ENCODE results near the gene GATAD2A. TPM values are rescaled to one million over a fixed set of nuclear protein-coding genes. Genes with fewer than 3 reads are reported as not detected.

Gene GATAD2A
- total and polyA plus RNA-seq, 2 of the 8 experiments (the other 6 are each of a cell fraction or from before 2014, with no cell fraction given): 38.4 to 205 TPM

- 84% methylated on average over 9 of the region's 9 CpGs; no CpG with 5 or more reads in 1 of the 2 experiments for WGBS, 2 experiments (ENCODE audit: extremely low coverage in 1 of 2, insufficient coverage in 1 of 2, insufficient read length in 1 of 2, insufficient replicate concordance in 2 of 2, low coverage in 1 of 2, low lambda C conversion rate in 2 of 2, missing lambda C conversion rate in 1 of 2)
- H3K23ac ChIP-seq (ENCODE audit: insufficient read length): no peak overlapping the region
- no peak overlapping the region for H3K4me2 ChIP-seq (ENCODE audit: insufficient read depth in 1 of 2, low read depth in 2 of 2, low read length in 2 of 2)
- H4K8ac ChIP-seq (ENCODE audit: extremely low read depth, insufficient read depth, low read length): no peak overlapping the region
- no peak for TF ChIP-seq EP300 (IDR thresholded peaks at IDR 0.05; ENCODE audit: borderline replicate concordance in 1 of 2, low read depth in 2 of 2, low read length in 2 of 2)
- no peak for TF ChIP-seq SIRT6 (IDR thresholded peaks at IDR 0.05; ENCODE audit: low read length)
- no peak for TF ChIP-seq SP4 (IDR thresholded peaks at IDR 0.05; ENCODE audit: low read length)
- no peak for TF ChIP-seq RBBP5 (IDR thresholded peaks at IDR 0.05; ENCODE audit: borderline replicate concordance, low read depth, low read length)
- no peak for TF ChIP-seq SIN3A (conservative IDR thresholded peaks at IDR 0.05 in 1 of 2, IDR thresholded peaks at IDR 0.05 in 1 of 2; ENCODE audit: low read depth in 1 of 2, low read length in 2 of 2)
- TF ChIP-seq CTBP2 (IDR thresholded peaks at IDR 0.05; ENCODE audit: borderline replicate concordance, insufficient read depth, insufficient read length, low read length): no peak
- FAIRE-seq (no peak), DNase-seq (ENCODE audit: low read depth in 1 of 2, low spot score in 2 of 2) (no peak)
- H3K14ac ChIP-seq (ENCODE audit: insufficient read length): no peak overlapping the region
- no peak overlapping the region for H3K4ac ChIP-seq (replicated peaks; ENCODE audit: insufficient read length, low read depth, low read length)
- no peak overlapping the region for H3K9ac ChIP-seq (replicated peaks in 1 of 4; ENCODE audit: extremely low read depth in 1 of 4, low read depth in 3 of 4, low read length in 3 of 4)
- H2BK20ac ChIP-seq (ENCODE audit: low read length): no peak overlapping the region
- no peaks in the 10 kb centered on the region for H3K27me3 ChIP-seq (replicated peaks in 1 of 4; ENCODE audit: control insufficient read depth in 3 of 4, extremely low read depth in 1 of 4, insufficient read depth in 3 of 4, low read length in 3 of 4)
- ChIA-PET POLR2A (ENCODE audit: partially characterized antibody) (interaction anchor here (0.8 to 1.8 kb wide), 3 partner anchors 11 to 27 kb away, joined by 3 to 9 read pairs (median 6); partner anchors contain the start of genes NDUFA13 and TSSK6), CTCF (ENCODE audit: partially characterized antibody) (interaction anchor here (1.0 to 6.7 kb wide), 4 partner anchors 14 to 68 kb away, joined by 3 to 181 read pairs (median 4); no protein-coding TSS in a partner anchor)
- peaks cover 12% of the 10 kb centered on the region for H3K79me1 ChIP-seq (ENCODE audit: low read depth, low read length)
- H3K36me3 ChIP-seq (ENCODE audit: control insufficient read depth in 2 of 4, insufficient read depth in 4 of 4, low read length in 3 of 4): peaks cover 0 to 29% (median 10%) of the 10 kb centered on the region in 4 experiments; a peak in 6 of 8 replicates
- no peak overlapping the region for H4K91ac ChIP-seq (replicated peaks; ENCODE audit: insufficient read length, low read length)
- H2BK120ac ChIP-seq (replicated peaks; ENCODE audit: low read depth, low read length): no peak overlapping the region
- H3K56ac ChIP-seq (replicated peaks; ENCODE audit: insufficient read length, low read depth, low read length): no peak overlapping the region
- H3K27ac ChIP-seq (ENCODE audit: low read depth, low read length): no peak overlapping the region
- no peak overlapping the region for H2BK5ac ChIP-seq (ENCODE audit: low read depth, low read length)
- peaks cover 0 to 18% of the 10 kb centered on the region in 2 experiments; a peak in 2 of 4 replicates for H3K79me2 ChIP-seq (ENCODE audit: control insufficient read depth in 1 of 2, insufficient read depth in 2 of 2, low read length in 2 of 2)
- H2BK15ac ChIP-seq (ENCODE audit: low read length): no peak overlapping the region
- H4K5ac ChIP-seq (ENCODE audit: insufficient read length, low read depth, low read length): no peak overlapping the region
- no peaks in the 10 kb centered on the region for H3K9me3 ChIP-seq (ENCODE audit: insufficient read depth in 2 of 2, low read depth in 1 of 2, low read length in 1 of 2)
- no peak overlapping the region for H2AFZ ChIP-seq (ENCODE audit: low read length)
- H2BK12ac ChIP-seq (ENCODE audit: low read depth, low read length): no peak overlapping the region
- H4K20me1 ChIP-seq (replicated peaks in 1 of 2; ENCODE audit: control insufficient read depth in 1 of 2, insufficient read depth in 2 of 2, low read length in 2 of 2): peaks cover 9 to 26% of the 10 kb centered on the region in 2 experiments
- no peak overlapping the region for H3K18ac ChIP-seq (ENCODE audit: extremely low read depth, low read length)
- H3K4me1 ChIP-seq (replicated peaks in 1 of 4; ENCODE audit: control insufficient read depth in 3 of 4, insufficient read depth in 4 of 4, low read length in 3 of 4): peaks cover 0 to 3% (median 3%) of the 10 kb centered on the region in 4 experiments; a peak in 3 of 7 replicates
- no peaks in the 10 kb centered on the region for H3K23me2 ChIP-seq (ENCODE audit: low read depth, low read length)
- H2AK5ac ChIP-seq (ENCODE audit: low read depth, low read length): no peak overlapping the region
- no peak overlapping the region for H3K4me3 ChIP-seq (ENCODE audit: extremely low read depth in 1 of 4, insufficient read depth in 2 of 4, low read depth in 3 of 4, low read length in 4 of 4)
Measured at GRCh38 chr19:19527371-19527656, 121.8 kb downstream of the GATAD2A start.

All from H1 (cell line).